T-helper 9 cell (primary cell): ENCODE measurements around the gene ERH.
A peak's percentile ranks its signal among the peaks of the same experiment; 100 is the strongest.

Source experiments
- DNase-seq: peaks from one replicate; pipeline ENCODE4 v3.0.0-alpha.2; 2020

Gene ERH

DNA sequence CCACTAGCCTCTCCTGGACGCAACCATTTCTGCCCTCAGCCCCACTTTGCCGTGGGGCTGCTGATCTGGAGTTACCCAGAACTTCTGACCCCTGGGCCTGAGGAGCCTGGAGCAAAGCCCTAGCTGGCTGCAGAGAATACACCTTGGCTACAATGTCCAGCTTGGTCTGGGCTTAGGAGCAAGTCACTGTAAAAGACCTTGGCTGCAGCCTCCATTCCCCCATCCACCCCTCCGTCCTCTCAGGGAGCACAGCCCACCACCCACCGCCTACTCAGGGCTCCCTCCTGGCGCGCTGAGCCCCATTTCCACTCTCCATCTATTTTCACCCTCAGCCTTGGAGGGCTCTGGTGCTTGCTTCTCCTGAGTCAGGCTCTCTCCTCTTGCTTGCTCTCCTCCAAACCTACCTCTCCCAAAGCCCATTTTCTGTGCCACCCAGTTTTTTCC, 42.9 kb downstream of the ERH start:
- no peak for DNase-seq

DNA sequence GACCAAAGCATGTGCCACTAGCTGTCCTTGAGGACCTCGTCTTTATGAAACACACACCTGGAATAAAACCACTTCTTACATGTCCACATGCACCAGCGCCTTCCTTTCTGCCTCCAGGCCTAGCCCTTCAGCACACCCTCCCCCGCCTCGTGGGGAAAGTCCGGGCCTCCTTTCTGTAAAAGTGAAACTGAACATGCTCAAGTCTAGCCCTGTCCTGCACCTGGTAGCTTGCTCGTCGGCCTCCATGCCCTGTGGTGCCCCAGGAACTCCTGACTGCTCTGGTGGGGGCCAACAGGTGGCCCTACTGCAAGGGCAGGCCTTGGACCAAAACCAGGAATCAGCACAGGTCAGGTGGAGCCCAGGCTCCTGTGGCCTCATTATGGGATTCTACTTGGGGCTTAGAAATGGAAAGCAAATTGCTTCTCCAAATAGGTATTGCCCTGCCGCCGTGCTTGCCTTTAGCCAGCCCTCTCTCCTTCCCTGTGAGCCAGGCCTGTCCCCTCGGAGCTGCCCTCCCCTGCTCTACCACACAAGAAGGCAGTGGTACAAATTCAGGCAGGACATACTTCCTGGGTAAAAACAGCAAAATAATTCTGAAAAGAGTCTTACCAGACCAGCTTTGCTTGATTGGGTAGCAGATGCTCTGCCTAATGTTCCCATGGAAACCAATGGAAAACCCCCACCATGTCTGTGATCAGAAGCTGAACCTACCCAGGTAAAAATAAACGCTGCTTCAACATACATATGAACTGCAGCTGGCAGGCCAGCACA, 43.5 kb downstream of the ERH start:
- DNase-seq, result peak; percentile 16

DNA sequence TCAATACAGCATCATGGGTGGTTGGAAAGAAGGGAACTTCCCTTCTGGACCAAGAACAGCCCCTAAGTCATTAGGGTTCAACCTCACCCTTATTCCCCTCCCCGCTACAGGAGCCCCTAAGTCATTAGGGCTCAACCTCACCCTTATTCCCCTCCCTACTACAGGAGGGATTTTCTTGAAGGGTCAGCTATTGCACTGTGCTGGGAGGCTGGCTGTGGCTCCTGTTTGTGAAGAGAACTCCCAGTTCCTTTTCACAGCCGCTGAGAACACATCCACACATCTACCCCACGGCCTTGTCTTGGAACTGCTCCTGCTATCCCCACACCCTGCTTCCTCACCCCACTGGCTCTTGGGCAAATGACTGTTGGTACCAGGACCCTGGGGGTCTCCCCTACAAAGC, 44.9 kb downstream of the ERH start:
- DNase-seq, result no peak

DNA sequence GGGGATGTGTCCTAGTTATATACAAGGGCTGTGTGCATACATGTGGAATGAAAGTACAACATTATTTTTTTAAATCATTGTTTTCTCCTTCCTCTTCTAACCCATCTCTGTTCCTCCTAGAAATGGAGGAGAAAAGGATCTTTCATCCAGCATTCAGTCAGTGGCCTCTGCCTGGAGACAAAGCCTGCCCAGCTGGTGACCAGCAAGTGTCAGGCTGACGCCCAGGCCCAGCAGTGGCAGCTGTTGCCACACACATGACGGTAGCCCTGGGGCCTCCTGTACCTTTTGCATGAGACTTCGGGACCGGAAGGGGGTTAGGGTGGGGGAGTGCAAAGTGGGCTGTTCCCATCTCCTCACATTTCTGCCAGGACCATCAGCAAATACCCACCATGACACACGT, 46.2 kb downstream of the ERH start:
- DNase-seq, result no peak

DNA sequence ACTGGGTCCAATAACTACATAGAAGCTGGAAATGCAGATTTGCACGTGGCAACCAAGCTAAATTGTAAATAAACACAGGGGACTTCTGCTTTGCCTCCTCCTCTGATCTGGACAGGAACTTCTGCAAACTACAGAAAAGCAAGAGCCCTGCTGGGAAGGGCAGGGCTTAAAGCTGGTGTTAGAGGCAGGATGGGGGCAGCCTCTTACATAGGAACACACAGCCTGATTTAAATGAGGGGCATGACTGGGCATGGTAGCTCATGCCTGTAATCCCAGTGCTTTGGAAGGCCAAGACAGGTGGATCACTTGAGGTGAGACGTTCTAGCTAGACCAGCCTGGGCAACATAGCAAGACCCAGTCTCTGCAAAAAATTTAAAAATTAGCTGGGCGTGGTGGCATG, 46.7 kb downstream of the ERH start:
- no peak for DNase-seq

DNA sequence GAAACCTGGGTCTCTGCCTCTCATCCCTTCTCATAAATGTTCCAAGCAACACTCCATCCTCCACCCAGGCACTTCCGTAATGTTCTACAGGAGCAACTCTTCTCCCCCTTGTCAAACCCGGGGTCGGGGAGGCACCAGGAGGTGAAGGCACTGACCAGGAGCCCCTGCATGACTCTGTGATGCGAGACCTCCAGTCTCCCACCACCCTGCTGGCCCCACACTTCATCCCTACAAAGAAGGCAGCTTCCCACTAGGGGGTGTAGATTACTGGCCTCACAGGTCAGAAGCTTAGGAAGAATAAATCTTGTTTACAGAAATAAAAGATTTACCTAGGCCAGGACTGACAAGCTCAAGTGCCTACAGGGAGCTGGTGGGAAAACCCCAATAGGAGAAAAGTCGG, 47.2 kb downstream of the ERH start:
- DNase-seq, result no peak

DNA sequence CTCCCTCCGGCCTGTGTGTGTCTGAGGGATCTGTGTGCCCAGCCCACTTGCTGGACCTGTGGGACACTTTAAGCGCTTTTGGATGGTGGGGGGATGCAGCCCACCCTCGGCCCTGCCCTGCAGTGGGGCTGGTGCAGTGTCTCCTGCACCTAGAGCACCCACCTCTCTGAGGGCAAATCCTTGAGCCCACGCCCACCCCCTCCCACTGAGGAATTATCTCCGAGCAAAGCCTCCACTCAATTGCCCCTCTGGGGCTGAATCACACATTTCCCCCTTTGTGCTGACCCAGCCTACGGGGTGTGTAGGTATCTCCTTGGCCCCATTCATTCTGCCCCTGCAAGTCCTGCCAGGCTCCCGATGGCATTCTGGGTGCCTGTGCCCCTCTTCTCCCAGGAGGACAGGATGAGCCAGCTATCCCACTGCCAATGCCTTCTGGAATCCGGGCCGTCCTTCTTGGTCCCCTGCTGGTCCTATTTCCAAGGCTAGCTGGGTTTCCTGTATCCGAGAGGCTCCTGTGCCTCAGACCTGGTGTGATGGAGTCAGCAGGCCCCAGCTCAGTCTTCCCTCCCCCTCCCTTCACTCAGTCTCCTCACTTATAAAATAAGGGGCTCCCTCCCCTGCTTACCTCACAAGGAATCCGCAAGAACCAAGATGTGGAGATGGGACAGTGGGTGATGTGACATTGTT, 48.9 kb downstream of the ERH start:
- no peak for DNase-seq

DNA sequence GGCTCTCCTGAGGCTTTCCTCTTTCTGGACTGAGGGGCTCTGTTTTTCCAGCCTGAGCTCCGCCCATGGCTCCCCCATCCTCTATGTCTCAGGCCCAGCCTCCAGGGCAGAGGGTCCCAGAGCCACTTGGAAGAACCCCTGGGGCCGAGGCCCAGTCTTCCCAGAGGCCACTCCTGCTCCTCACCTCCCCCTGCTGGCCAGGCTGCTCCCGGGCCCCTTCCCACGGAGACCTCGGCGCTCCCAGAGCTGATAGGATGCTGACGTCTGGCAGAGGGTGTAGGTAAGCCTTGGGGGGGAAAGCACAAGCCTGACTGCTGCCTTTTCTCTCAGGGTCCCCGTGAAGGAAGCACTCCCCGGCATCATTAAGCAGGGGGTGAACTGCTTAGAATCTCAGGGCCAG, 51.4 kb downstream of the ERH start:
- no peak for DNase-seq

DNA sequence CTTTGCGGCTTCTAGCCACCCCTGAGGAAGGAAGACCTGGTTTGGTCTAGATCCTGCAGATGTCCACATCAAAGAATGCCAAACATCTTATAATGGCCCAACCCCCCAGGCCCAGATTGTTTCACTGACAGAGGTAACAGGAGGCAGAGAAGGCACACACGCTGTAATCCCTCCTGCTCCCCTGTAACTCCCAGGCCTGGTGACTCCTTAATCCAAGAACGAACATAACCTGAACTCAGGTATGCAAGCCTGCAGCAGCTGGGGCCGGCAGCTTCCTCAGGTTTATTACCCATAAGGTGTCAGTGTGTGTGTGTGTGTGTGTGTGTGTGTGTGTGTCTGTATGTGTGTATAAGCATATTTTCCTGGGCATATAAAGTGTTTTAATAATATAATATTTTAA, 52.7 kb downstream of the ERH start:
- no peak for DNase-seq

DNA sequence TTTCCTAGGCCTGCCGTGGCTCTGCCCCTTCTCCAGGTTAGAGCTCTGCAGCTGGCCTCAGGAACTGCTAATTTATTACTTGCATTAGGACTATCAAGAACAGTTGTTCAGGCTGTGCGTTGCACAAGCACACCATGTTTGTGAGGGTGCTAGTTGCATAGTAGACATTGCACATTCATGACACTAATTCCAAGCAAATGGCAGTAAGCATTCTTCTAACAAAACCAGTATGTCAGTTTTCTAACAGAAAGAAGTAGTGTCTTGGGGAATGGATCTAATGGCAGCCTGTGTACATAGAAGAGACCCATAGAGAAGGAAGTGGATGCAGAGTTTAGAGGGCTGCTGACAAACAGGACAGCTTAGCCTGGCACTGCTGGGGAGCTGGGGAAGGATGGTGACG, 53.9 kb downstream of the ERH start:
- DNase-seq, result no peak

DNA sequence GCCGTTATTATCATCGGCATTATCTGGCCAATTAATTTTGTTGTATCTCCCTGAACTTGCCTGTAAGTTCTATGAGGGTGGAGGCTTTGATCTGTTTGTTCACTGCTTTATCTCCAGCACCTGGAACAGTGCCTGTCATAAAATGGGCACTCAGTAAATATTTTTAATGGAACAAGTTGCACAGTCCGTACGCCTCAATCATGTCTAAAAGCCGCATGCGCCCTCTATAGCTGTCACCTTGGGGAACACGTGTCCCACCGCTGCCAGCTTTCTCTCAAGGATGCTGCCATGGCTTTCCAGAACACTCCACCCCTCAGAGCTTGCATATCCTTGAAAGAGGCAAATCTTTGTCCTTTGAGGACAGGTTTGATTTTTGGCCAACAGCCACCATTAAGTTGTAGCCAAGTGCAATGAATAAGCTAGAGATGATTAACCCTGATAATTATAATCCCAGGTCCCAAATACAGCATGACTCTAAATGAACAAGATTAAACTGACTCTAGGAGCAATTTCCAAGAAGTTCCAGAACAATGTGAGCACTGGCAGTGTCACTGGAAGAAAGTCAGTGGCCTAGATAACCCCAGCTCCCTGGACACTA, 55.1 kb downstream of the ERH start:
- DNase-seq, result no peak

DNA sequence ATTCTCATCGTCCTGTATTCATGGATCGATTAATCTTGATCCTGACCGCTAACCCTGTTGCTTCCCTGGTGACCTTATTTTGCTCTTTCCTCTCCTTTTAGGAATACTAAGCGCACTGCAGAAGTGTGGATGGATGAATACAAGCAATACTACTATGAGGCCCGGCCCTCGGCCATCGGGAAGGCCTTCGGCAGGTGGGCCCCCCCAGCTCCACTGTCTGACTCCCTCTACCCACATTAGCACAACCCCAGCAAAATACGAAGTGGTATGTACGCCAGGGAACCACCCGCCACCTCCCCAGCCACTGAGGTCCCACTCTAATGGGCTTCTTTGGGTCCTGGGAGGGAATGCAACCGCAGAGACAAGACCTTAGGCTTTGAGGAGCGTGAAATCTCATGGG, 58.7 kb downstream of the ERH start:
- no peak for DNase-seq

DNA sequence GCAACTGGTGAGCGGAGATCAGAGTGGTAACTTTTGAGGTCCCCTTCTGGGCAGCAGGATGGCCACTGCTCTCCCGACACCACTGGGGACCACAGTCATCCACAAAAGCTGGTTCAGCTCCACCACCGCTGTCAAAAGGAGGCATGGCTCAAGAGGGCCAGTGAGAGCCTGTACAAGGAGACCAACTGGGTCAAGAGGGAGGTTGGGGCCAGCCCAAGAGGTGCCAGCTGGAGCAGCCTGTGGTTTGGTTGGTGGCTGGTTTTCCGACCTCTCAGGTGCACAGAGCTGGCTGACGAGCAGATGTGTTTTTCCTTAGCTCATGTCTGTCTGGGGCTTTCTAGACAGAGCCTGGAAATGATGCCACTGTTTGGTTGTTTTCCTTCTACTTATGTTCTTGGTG, 60.1 kb downstream of the ERH start:
- no peak for DNase-seq

DNA sequence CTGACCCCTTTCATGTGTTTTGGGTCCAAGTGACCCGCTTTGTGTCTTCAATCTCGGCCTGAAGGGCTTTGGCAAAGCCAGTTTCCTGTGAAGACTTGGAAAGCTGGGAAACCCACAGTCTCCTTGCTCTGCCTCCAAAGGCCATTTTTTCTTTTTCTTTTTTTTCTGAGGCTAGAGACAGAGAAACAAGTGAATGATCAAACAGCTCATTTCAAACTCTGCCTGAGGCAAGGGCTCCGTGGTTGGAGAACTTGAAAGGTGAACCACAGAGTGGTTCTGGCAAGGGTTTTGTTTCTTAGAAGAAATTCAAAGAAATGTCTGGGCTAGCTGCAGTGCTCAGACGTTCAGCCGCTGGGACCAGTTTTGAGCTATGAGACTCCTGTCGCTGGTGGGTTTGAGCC, 62.7 kb downstream of the ERH start:
- no peak for DNase-seq

DNA sequence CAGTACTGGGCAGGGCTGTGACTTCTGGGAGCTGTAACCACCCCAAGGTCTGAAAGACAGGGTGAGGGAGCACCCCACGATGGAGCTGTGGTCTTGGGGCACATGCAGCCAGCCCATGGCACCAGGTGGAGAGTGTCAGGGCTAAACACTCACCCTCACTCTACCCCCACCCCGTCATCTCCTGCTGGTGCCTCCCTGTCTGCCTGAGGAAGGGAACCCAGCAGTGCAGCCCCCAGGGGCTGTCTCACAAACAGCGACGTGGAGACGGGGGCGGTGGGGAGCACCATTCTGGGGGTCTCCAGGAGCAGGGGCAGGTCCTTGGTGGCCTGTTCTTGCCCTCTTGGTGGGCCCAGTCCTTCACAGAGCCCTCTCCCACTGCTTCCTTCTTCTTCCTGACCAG, 63.5 kb downstream of the ERH start:
- no peak for DNase-seq

DNA sequence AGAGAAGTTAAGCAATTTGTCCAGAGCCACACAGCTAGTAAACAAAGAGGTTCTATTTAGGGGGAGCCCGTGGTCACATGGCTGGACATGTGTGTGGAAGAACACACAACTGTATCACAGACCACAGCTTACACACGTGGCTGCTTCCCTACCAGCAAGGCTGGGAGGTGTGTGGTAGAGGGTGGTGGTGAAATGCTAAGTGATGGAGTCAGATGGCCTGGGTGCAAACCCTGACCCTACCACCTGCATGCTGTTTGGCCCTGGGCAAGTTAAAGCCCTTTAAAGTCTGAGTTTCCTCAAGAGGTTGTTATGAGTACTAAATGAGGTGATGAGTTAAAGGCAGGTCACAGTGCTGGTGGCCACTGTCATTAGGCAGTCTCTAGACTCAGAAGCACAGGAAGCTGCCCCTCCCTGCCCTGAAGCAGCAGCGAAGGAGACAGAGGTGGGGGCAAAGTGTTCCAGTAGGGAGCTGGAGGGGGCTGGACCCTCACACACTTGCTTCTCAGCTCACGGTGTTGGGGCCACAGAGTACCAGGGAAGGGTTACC, 64.2 kb downstream of the ERH start:
- no peak for DNase-seq

DNA sequence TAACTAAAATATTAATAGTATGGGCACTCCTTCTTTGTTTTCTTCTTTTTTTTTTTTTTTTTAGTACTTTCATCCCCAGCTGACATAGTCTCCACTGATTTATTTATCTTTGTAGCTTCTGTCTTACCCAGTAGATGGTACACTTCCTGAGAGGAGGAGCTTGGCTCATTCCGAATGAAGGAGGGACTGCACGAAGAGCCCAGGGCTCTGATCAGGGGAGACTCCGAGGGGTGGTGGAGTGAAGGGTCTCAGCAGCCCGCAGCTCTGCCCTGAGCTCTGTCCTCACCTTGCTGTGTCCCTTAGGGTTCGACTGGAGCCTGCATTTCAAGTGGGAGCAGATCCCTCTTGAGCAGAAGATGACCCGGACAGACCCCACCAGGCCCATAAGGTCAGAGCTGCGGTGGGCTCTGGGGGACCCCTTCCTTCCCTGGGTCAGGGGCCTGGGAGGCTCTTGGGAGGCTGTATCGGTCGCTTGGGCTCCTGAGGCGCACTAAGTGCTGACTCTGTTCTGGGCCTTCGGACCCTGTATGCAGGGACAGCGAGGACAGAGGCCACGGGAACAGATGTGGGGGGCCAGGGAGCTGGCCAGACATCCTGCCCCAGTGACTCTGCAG, 65.2 kb downstream of the ERH start:
- no peak for DNase-seq

DNA sequence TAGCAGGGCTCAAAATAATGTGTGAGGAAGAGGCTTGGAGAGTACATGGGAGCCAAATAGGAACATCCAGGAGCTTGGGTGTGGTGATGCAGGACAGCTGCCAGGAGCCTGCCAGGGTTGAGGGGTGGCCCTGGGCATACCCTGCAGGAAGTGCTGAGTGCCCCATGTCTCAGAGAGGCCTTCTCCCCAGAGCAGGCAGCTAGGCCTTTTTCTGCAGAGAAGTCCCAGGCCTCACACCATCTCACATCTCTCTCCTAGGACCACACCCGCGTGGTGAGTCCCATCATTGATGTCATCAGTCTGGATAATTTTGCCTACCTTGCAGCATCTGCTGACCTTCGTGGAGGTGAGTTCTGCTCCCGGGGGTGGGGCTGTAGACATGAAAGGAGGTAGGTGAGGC, 66.9 kb downstream of the ERH start:
- no peak for DNase-seq
